CD4-positive, alpha-beta memory T cell (primary cell): ENCODE results near the gene JMJD6. TPM values are rescaled to one million over a fixed set of nuclear protein-coding genes. Genes with fewer than 3 reads are reported as not detected.
A peak's percentile ranks its signal among the peaks of the same experiment; 100 is the strongest.

Source experiments
- CTCF ChIA-PET: fragments of 350-600 bp; sonication (Branson Sonifier 250); formaldehyde crosslinking; loops from one replicate; lab custom pipeline; 2021; ENCODE audit warnings: inconsistent platforms; ENCODE audit not compliant: partially characterized antibody; lab: Charles Lee
- POLR2A ChIA-PET: fragments of 350-600 bp; sonication (Branson Sonifier 250); formaldehyde crosslinking; loops from one replicate; lab custom pipeline; 2021; ENCODE audit not compliant: partially characterized antibody; lab: Charles Lee
- DNase-seq, 5 donors: peaks; one replicate each; pipeline versions ENCODE4 v3.0.0 to v3.0.0-alpha.2; 2020 to 2022; ENCODE audit warnings: mixed read lengths in 1 of 5
- H3K27ac ChIP-seq: one replicate; pipeline ENCODE4 v1.7.0; 2013; ENCODE audit warnings: low read depth, low read length
- H3K27me3 ChIP-seq: 2 replicates; pipeline ENCODE4 v1.7.0; 2013; ENCODE audit warnings: mild to moderate bottlenecking, low read length, moderate library complexity; ENCODE audit not compliant: insufficient read depth
- H3K36me3 ChIP-seq: 2 replicates; pipeline ENCODE4 v1.7.0; 2013; ENCODE audit warnings: mild to moderate bottlenecking, low read length, moderate library complexity; ENCODE audit not compliant: insufficient read depth
- H3K4me1 ChIP-seq: 2 replicates; pipeline ENCODE4 v1.7.0; 2013; ENCODE audit warnings: mild to moderate bottlenecking, low read length, moderate library complexity; ENCODE audit not compliant: insufficient read depth
- H3K4me3 ChIP-seq, 2 donors: one replicate each; pipeline ENCODE4 v1.7.0; 2013; ENCODE audit warnings: low read length in 2 of 2, mild to moderate bottlenecking in 1 of 2
- H3K9me3 ChIP-seq, 2 donors: one replicate each; pipeline ENCODE4 v1.7.0; 2013; ENCODE audit warnings: low read length in 2 of 2, control low read depth in 1 of 2; ENCODE audit not compliant: control insufficient read depth in 1 of 2
- H3K27ac Mint-ChIP-seq, 7 donors: one replicate each; pipeline ENCODE4 v1.8.0; 2020 to 2021; ENCODE audit warnings: mixed read lengths in 7 of 7, mild to moderate bottlenecking in 6 of 7, inconsistent platforms in 3 of 7, moderate library complexity in 3 of 7
- H3K27me3 Mint-ChIP-seq, 2 donors: one replicate each; pipeline ENCODE4 v1.8.0; 2020 to 2021; ENCODE audit warnings: mixed read lengths in 2 of 2
- H3K36me3 Mint-ChIP-seq, 2 donors: one replicate each; pipeline ENCODE4 v1.8.0; 2020 to 2021; ENCODE audit warnings: mixed read lengths in 2 of 2, inconsistent platforms in 1 of 2, mild to moderate bottlenecking in 1 of 2
- H3K4me1 Mint-ChIP-seq, 4 donors: one replicate each; pipeline ENCODE4 v1.8.0; 2020 to 2021; ENCODE audit warnings: mixed read lengths in 4 of 4, mild to moderate bottlenecking in 1 of 4
- H3K4me3 Mint-ChIP-seq, 8 donors: one replicate each; pipeline ENCODE4 v1.8.0; 2020 to 2021; ENCODE audit warnings: mixed read lengths in 8 of 8, mild to moderate bottlenecking in 7 of 8, moderate library complexity in 6 of 8, inconsistent platforms in 3 of 8
- H3K9me3 Mint-ChIP-seq, 8 donors: one replicate each; pipeline ENCODE4 v1.8.0; 2020 to 2021; ENCODE audit warnings: mixed read lengths in 8 of 8, mild to moderate bottlenecking in 5 of 8, inconsistent platforms in 3 of 8, moderate library complexity in 1 of 8
- intact Hi-C: fragments of 100-400 bp; cut with micrococcal nuclease; formaldehyde crosslinking; loops from one replicate; pipeline ENCODE4 v1.15.1; 2023
- polyA plus RNA-seq, 2 donors: library from polyadenylated mRNA; unstranded; fragments of 300-500 nt; fragmentation: Illumina TruSeq; gene quantifications; one replicate each; pipeline ENCODE4 v1.2.3, GENCODE V29; 2021
- total RNA-seq, 2 experiments: library from RNA; stranded (reverse); gene quantifications; one replicate each; pipeline ENCODE4 v1.2.3, GENCODE V29; 2021

JMJD6 gene
- total and polyA plus RNA-seq, 4 experiments from 2014 or later: 22.1 to 62.1 (median 50.0) TPM

DNA sequence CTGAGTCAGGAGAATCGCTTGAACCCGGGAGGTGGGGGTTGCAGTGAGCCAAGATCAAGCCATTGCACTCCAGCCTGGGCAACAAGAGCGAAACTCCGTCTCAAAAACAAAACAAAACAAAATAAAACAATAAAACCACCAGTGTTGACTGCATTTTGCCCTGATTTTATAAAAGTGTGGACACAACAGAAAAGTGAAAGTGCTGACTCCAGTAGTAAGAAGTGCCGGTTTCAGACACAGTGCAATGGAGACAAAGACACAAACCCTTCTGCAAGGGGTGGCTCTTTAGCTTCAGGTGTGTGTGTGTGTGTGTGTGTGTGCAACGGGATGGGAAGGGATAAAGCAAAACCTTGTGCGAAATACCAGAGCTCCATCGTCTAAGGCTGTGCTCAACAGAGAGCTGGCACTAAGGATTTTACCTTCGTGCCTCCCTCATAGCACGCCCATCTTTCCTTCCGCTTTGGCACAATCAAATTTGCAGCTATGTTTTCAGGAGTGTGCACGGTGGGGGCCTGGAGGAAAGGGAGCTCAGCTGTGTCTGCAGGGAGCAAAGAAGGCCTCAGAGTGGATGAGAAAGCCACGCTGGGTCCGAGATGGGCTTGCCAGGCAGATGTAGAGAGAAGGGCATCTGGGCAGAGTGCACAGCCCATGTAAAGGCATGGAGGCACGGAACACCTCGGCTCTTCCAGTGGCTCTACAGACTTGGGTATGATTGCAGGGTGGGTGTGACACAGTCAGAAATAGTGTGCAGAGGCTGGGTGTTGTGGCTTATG, 31.2 kb downstream of the JMJD6 start:
- POLR2A ChIA-PET: no interaction called here
- peak overlapping the region in 2 of 7 donors; percentile 60 to 63 for H3K27ac Mint-ChIP-seq
- no peak overlapping the region for H3K4me3 ChIP-seq

GRCh38 chr17:76691379-76692191, 34.8 kb downstream of the JMJD6 start:
- Mint-ChIP-seq H3K36me3 (no peaks in the 10 kb centered on the region), H3K4me1 (peaks cover 0 to 15% (median 4%) of the 10 kb centered on the region in 4 donors), H3K27ac (no peak overlapping the region), H3K9me3 (no peaks in the 10 kb centered on the region), H3K4me3 (no peak overlapping the region), H3K27me3 (no peaks in the 10 kb centered on the region)
- Histone ChIP-seq H3K4me3 (no peak overlapping the region), H3K9me3 (no peaks in the 10 kb centered on the region), H3K27ac (no peak overlapping the region), H3K27me3 (no peaks in the 10 kb centered on the region), H3K36me3 (no peaks in the 10 kb centered on the region), H3K4me1 (peaks cover 1% of the 10 kb centered on the region)
- ChIA-PET CTCF (interaction anchor here (1.0 to 3.1 kb wide), 4 partner anchors 10 to 375 kb away, joined by 3 to 15 read pairs (median 5); no protein-coding TSS in a partner anchor), POLR2A (no interaction called here)
- intact Hi-C loops: no loop called here
- no peak for DNase-seq

More for the DNA sequence above, 31.2 kb downstream of the JMJD6 start:
- Mint-ChIP-seq H3K4me1 (peaks cover 0 to 29% (median 5%) of the 10 kb centered on the region in 4 donors), H3K36me3 (no peaks in the 10 kb centered on the region), H3K27me3 (no peaks in the 10 kb centered on the region), H3K4me3 (peak overlapping the region in 1 of 8 donors; percentile 31), H3K9me3 (peaks cover 0 to 2% (median 0%) of the 10 kb centered on the region in 8 donors)
- no peaks in the 10 kb centered on the region for H3K9me3 ChIP-seq
- H3K27ac ChIP-seq: no peak overlapping the region
- peaks cover 5% of the 10 kb centered on the region for H3K4me1 ChIP-seq
- no peaks in the 10 kb centered on the region for H3K36me3 ChIP-seq
- intact Hi-C loops: no loop called here
- no peak for DNase-seq
- no peaks in the 10 kb centered on the region for H3K27me3 ChIP-seq
- CTCF ChIA-PET: interaction anchor here (1.0 to 3.7 kb wide), 2 partner anchors 13 to 19 kb away, joined by 3 to 12 read pairs; no protein-coding TSS in a partner anchor

- H3K4me3 Mint-ChIP-seq: no peak overlapping the region
- no peaks in the 10 kb centered on the region for H3K9me3 ChIP-seq
- H3K36me3 Mint-ChIP-seq: no peaks in the 10 kb centered on the region
- DNase-seq: no peak
- H3K27ac Mint-ChIP-seq: no peak overlapping the region
- H3K9me3 Mint-ChIP-seq: no peaks in the 10 kb centered on the region
- H3K27me3 Mint-ChIP-seq: no peaks in the 10 kb centered on the region
- no peaks in the 10 kb centered on the region for H3K4me1 ChIP-seq
- ChIA-PET CTCF (interaction anchor here (1.0 to 3.1 kb wide), 4 partner anchors 9 to 376 kb away, joined by 3 to 15 read pairs (median 5); no protein-coding TSS in a partner anchor), POLR2A (no interaction called here)
- no peak overlapping the region for H3K4me3 ChIP-seq
- H3K27me3 ChIP-seq: no peaks in the 10 kb centered on the region
- H3K36me3 ChIP-seq: no peaks in the 10 kb centered on the region
- intact Hi-C loops: no loop called here
- no peak overlapping the region for H3K27ac ChIP-seq
- peaks cover 0 to 8% (median 3%) of the 10 kb centered on the region in 4 donors for H3K4me1 Mint-ChIP-seq
Measured at GRCh38 chr17:76690596-76691280, 35.7 kb downstream of the JMJD6 start.

- no peaks in the 10 kb centered on the region for H3K27me3 ChIP-seq
- H3K9me3 ChIP-seq: no peaks in the 10 kb centered on the region
- Mint-ChIP-seq H3K4me3 (no peak overlapping the region), H3K27ac (no peak overlapping the region), H3K4me1 (no peaks in the 10 kb centered on the region), H3K27me3 (peaks cover 0 to 3% of the 10 kb centered on the region in 2 donors), H3K9me3 (no peaks in the 10 kb centered on the region), H3K36me3 (no peaks in the 10 kb centered on the region)
- H3K4me3 ChIP-seq: no peak overlapping the region
- POLR2A ChIA-PET: no interaction called here
- intact Hi-C loops: no loop called here
- CTCF ChIA-PET: interaction anchor here (1.3 to 3.1 kb wide), 2 partner anchors 8 to 24 kb away, joined by 6 to 15 read pairs; no protein-coding TSS in a partner anchor
- H3K27ac ChIP-seq: no peak overlapping the region
- H3K36me3 ChIP-seq: no peaks in the 10 kb centered on the region
- DNase-seq: no peak
- H3K4me1 ChIP-seq: no peaks in the 10 kb centered on the region
Measured at GRCh38 chr17:76689859-76690258, 36.5 kb downstream of the JMJD6 start.

GRCh38 chr17:76688165-76688622, 38.2 kb downstream of the JMJD6 start:
- Mint-ChIP-seq H3K4me1 (no peaks in the 10 kb centered on the region), H3K27ac (peak overlapping the region in 1 of 7 donors; percentile 72), H3K9me3 (no peaks in the 10 kb centered on the region), H3K36me3 (no peaks in the 10 kb centered on the region), H3K4me3 (no peak overlapping the region), H3K27me3 (peaks cover 0 to 3% of the 10 kb centered on the region in 2 donors)
- H3K27me3 ChIP-seq: no peaks in the 10 kb centered on the region
- no peak overlapping the region for H3K27ac ChIP-seq
- no peaks in the 10 kb centered on the region for H3K9me3 ChIP-seq
- intact Hi-C loops: no loop called here
- no peak for DNase-seq
- CTCF ChIA-PET: interaction anchor here (1.1 kb wide), 1 partner anchor 26 kb away, joined by 3 read pairs; no protein-coding TSS in a partner anchor
- H3K36me3 ChIP-seq: no peaks in the 10 kb centered on the region
- no peak overlapping the region for H3K4me3 ChIP-seq
- H3K4me1 ChIP-seq: no peaks in the 10 kb centered on the region
- POLR2A ChIA-PET: no interaction called here

GRCh38 chr17:76687298-76688164, 38.9 kb downstream of the JMJD6 start:
- Mint-ChIP-seq H3K9me3 (no peaks in the 10 kb centered on the region), H3K36me3 (no peaks in the 10 kb centered on the region), H3K27ac (peak overlapping the region in 1 of 7 donors; percentile 72), H3K27me3 (peaks cover 0 to 3% of the 10 kb centered on the region in 2 donors), H3K4me3 (no peak overlapping the region), H3K4me1 (no peaks in the 10 kb centered on the region)
- Histone ChIP-seq H3K27ac (no peak overlapping the region), H3K4me1 (peaks cover 5% of the 10 kb centered on the region), H3K36me3 (no peaks in the 10 kb centered on the region), H3K9me3 (no peaks in the 10 kb centered on the region), H3K4me3 (no peak overlapping the region), H3K27me3 (no peaks in the 10 kb centered on the region)
- intact Hi-C loops: no loop called here
- no peak for DNase-seq
- CTCF ChIA-PET: interaction anchor here (1.3 kb wide), 1 partner anchor 165 kb away, joined by 5 read pairs; no protein-coding TSS in a partner anchor
- POLR2A ChIA-PET: no interaction called here
